HEK293 (cell line): ENCODE measurements around the gene CTSZ.

Experiments
- CTCF ChIA-PET: fragments of 350-600 bp; formaldehyde crosslinking; extraction: SDS; loops from one replicate; lab custom pipeline; 2021; ENCODE audit warnings: antibody characterized with exemption; lab: Yijun Ruan, JAX
- POLR2A ChIA-PET: fragments of 300-600 bp; formaldehyde crosslinking; extraction: SDS; loops from one replicate; lab custom pipeline; 2020; ENCODE audit warnings: antibody characterized with exemption, inconsistent platforms; lab: Yijun Ruan, JAX
- H3K27ac ChIP-seq: fragments of 200-500 bp; sonication (Bioruptor generic); 2 replicates; pipeline ENCODE4 v1.5.1; 2014; ENCODE audit warnings: low read depth, low read length, control low read depth, inconsistent platforms; ENCODE audit errors: extremely low read depth
- H3K36me3 ChIP-seq, 2 experiments: fragments of 200-500 bp in 1 of 2; sonication (Bioruptor generic) in 1 of 2; 1 replicate in 1 of 2; 2 replicates in 1 of 2; pipeline ENCODE4 v1.5.1; 2014 to 2017; ENCODE audit warnings: inconsistent platforms in 2 of 2, low read length in 2 of 2; ENCODE audit not compliant: control insufficient read depth in 2 of 2, insufficient read depth in 1 of 2
- H3K4me1 ChIP-seq: fragments of 200-500 bp; sonication (Bioruptor generic); 2 replicates; pipeline ENCODE4 v1.5.1; 2014; ENCODE audit warnings: mild to moderate bottlenecking, low read length, inconsistent platforms; ENCODE audit not compliant: control insufficient read depth, insufficient read depth
- H3K4me3 ChIP-seq: 2 replicates; pipeline ENCODE4 v1.5.1; 2011; ENCODE audit warnings: low read depth, mild to moderate bottlenecking, control low read depth, low read length, moderate library complexity
- H3K9me3 ChIP-seq: fragments of 200-500 bp; sonication (Bioruptor generic); 2 replicates; pipeline ENCODE4 v1.5.1; 2014; ENCODE audit warnings: low read depth, low read length, inconsistent platforms; ENCODE audit not compliant: control insufficient read depth, insufficient read depth
- GLIS1 ChIP-seq: fragments of 450-650 bp; formaldehyde crosslinking; IDR thresholded peaks from 2 replicates; pipeline ENCODE4 v1.5.1; 2016; ENCODE audit warnings: missing biosample characterization, missing genetic modification characterization
- HIC1 ChIP-seq: fragments of 450-650 bp; formaldehyde crosslinking; IDR thresholded peaks from 2 replicates; pipeline ENCODE4 v1.5.1; 2016; ENCODE audit warnings: missing biosample characterization, missing genetic modification characterization
- KLF7 ChIP-seq: fragments of 450-650 bp; formaldehyde crosslinking; IDR thresholded peaks from 2 replicates; pipeline ENCODE4 v1.5.1; 2016; ENCODE audit warnings: missing biosample characterization, missing genetic modification characterization, borderline replicate concordance
- MEIS1 ChIP-seq: sonication (generic); formaldehyde crosslinking; IDR thresholded peaks from 2 replicates; pipeline ENCODE4 v1.8.1; 2022; ENCODE audit warnings: missing genetic modification reagents, mild to moderate bottlenecking, borderline replicate concordance
- OSR2 ChIP-seq: fragments of 450-650 bp; formaldehyde crosslinking; IDR thresholded peaks from 2 replicates; pipeline ENCODE4 v1.5.1; 2016; ENCODE audit warnings: missing biosample characterization, missing genetic modification characterization
- SCRT1 ChIP-seq: fragments of 450-650 bp; formaldehyde crosslinking; IDR thresholded peaks from 2 replicates; pipeline ENCODE4 v1.5.1; 2016; ENCODE audit warnings: missing biosample characterization, missing genetic modification characterization, borderline replicate concordance
- SCRT2 ChIP-seq: fragments of 450-650 bp; formaldehyde crosslinking; IDR thresholded peaks from 2 replicates; pipeline ENCODE4 v1.5.1; 2016; ENCODE audit warnings: missing biosample characterization, missing genetic modification characterization
- SP3 ChIP-seq: fragments of 450-650 bp; formaldehyde crosslinking; IDR thresholded peaks from 2 replicates; pipeline ENCODE4 v1.5.1; 2016; ENCODE audit warnings: missing biosample characterization, missing genetic modification characterization
- ZBTB17 ChIP-seq: fragments of 450-650 bp; formaldehyde crosslinking; IDR thresholded peaks from 2 replicates; pipeline ENCODE4 v1.5.1; 2016; ENCODE audit warnings: missing biosample characterization, missing genetic modification characterization
- ZBTB8A ChIP-seq: fragments of 450-650 bp; formaldehyde crosslinking; IDR thresholded peaks from 2 replicates; pipeline ENCODE4 v1.5.1; 2016; ENCODE audit warnings: missing biosample characterization, missing genetic modification characterization
- ZFHX2 ChIP-seq: fragments of 450-650 bp; formaldehyde crosslinking; conservative IDR thresholded peaks from 2 replicates; pipeline ENCODE4 v1.5.1; 2016; ENCODE audit warnings: missing biosample characterization, missing genetic modification characterization
- ZIC2 ChIP-seq: fragments of 450-650 bp; formaldehyde crosslinking; IDR thresholded peaks from 2 replicates; pipeline ENCODE4 v1.5.1; 2016; ENCODE audit warnings: missing biosample characterization, missing genetic modification characterization
- ZNF2 ChIP-seq: fragments of 450-650 bp; formaldehyde crosslinking; IDR thresholded peaks from 2 replicates; pipeline ENCODE4 v1.5.1; 2016; ENCODE audit warnings: missing biosample characterization, missing genetic modification characterization
- ZNF214 ChIP-seq: fragments of 450-650 bp; formaldehyde crosslinking; IDR thresholded peaks from 2 replicates; pipeline ENCODE4 v1.5.1; 2017; ENCODE audit warnings: missing biosample characterization, mild to moderate bottlenecking, missing genetic modification characterization, borderline replicate concordance
- ZNF274 ChIP-seq, 2 experiments: fragments of 200-500 bp in 1 of 2; fragments of 450-650 bp in 1 of 2; sonication (Bioruptor generic) in 1 of 2; formaldehyde crosslinking in 1 of 2; IDR thresholded peaks; 2 replicates each; pipeline versions ENCODE4 v1.5.1 to v1.6.1; 2014 to 2016; ENCODE audit warnings: borderline replicate concordance in 1 of 2, inconsistent platforms in 1 of 2, low read length in 1 of 2, missing biosample characterization in 1 of 2, missing genetic modification characterization in 1 of 2
- ZNF341 ChIP-seq: fragments of 450-650 bp; formaldehyde crosslinking; IDR thresholded peaks from 2 replicates; pipeline ENCODE4; 2016; ENCODE audit warnings: low read depth, missing biosample characterization, missing genetic modification characterization
- ZNF391 ChIP-seq: fragments of 450-650 bp; formaldehyde crosslinking; IDR thresholded peaks from 2 replicates; pipeline ENCODE4 v1.5.1; 2016; ENCODE audit warnings: low read depth, missing biosample characterization, missing genetic modification characterization, borderline replicate concordance
- ZNF394 ChIP-seq: fragments of 450-650 bp; formaldehyde crosslinking; IDR thresholded peaks from 2 replicates; pipeline ENCODE4 v1.5.1; 2016; ENCODE audit warnings: missing biosample characterization, missing genetic modification characterization, mild to moderate bottlenecking, moderate library complexity, borderline replicate concordance
- ZNF561 ChIP-seq: fragments of 450-650 bp; IDR thresholded peaks from 2 replicates; pipeline ENCODE4 v1.5.1; 2018; ENCODE audit warnings: missing biosample characterization, missing genetic modification characterization, borderline replicate concordance
- ZNF768 ChIP-seq: fragments of 450-650 bp; formaldehyde crosslinking; IDR thresholded peaks from 2 replicates; pipeline ENCODE4 v1.5.1; 2018; ENCODE audit warnings: missing biosample characterization, mild to moderate bottlenecking, missing genetic modification characterization
- ZNF785 ChIP-seq: fragments of 450-650 bp; formaldehyde crosslinking; IDR thresholded peaks from 2 replicates; pipeline ENCODE4 v1.5.1; 2016; ENCODE audit warnings: missing biosample characterization, missing genetic modification characterization
- TF ChIP-seq, protein P1 (sequence below): fragments of 450-650 bp; formaldehyde crosslinking; IDR thresholded peaks from 2 replicates; pipeline ENCODE4 v1.5.1; 2016; ENCODE audit warnings: missing biosample characterization, missing genetic modification characterization
- TF ChIP-seq, protein P2 (sequence below): sonication (generic); formaldehyde crosslinking; IDR thresholded peaks from 2 replicates; pipeline ENCODE4 v1.8.1; 2022; ENCODE audit warnings: mild to moderate bottlenecking, moderate library complexity, missing genetic modification reagents
- TF ChIP-seq, protein P3 (sequence below): fragments of 450-650 bp; formaldehyde crosslinking; IDR thresholded peaks from 2 replicates; pipeline ENCODE4 v1.5.1; 2016; ENCODE audit warnings: missing biosample characterization, missing genetic modification characterization

The CTSZ gene

DNA sequence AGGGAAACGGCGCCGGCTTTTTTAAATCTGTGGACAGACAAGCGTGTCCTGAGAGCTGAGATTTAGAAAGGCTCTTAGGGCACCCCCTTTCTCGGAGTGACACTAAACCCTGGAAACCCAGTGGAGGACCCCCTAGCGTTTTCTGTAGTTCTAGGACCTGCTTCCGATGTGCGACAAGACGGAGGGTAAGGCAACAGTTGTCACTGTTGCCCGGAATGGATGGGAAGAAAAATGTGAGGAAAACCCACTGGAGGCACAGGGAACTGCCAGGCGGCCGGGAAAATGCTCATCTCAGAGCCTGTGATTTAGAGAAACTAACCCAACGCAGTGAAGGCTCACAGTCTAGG, 25.6 kb upstream of the CTSZ start (continued):
- TF ChIP-seq, protein P1, sequence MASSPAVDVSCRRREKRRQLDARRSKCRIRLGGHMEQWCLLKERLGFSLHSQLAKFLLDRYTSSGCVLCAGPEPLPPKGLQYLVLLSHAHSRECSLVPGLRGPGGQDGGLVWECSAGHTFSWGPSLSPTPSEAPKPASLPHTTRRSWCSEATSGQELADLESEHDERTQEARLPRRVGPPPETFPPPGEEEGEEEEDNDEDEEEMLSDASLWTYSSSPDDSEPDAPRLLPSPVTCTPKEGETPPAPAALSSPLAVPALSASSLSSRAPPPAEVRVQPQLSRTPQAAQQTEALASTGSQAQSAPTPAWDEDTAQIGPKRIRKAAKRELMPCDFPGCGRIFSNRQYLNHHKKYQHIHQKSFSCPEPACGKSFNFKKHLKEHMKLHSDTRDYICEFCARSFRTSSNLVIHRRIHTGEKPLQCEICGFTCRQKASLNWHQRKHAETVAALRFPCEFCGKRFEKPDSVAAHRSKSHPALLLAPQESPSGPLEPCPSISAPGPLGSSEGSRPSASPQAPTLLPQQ (tag by site-specific recombination), result peak; percentile 12; the same call in 1 of the 2 replicates
- TF ChIP-seq GLIS1 (tag by site-specific recombination) (peak; percentile 3; the same call in 1 of the 2 replicates), ZNF274 (IDR thresholded peaks at IDR 0.05; ENCODE audit: low read length) (no peak), ZNF274 (tag by site-specific recombination; IDR thresholded peaks at IDR 0.05; ENCODE audit: borderline replicate concordance) (no peak), ZBTB17 (tag by site-specific recombination) (peak; percentile 44; the same call in 1 of the 2 replicates), SCRT2 (tag by site-specific recombination) (peak; percentile 98), ZNF391 (tag by site-specific recombination) (0 out of 2 replicates have a peak, but pooled peaks have one; percentile 27), ZNF2 (tag by site-specific recombination) (0 out of 2 replicates have a peak, but pooled peaks have one; percentile 30), SCRT1 (tag by site-specific recombination) (peak; percentile 88; the same call in 1 of the 2 replicates)
- TF ChIP-seq, all 188 proteins: peak for 17

GRCh38 chr20:59032023-59032712, 25.1 kb upstream of the CTSZ start, which contains the start of gene ATP5F1E:
TSS of gene ATP5F1E (minus strand) at chr20:59032335. CDS start at chr20:59032251, 84 bp downstream.
- Histone ChIP-seq H3K4me1 (peaks cover 7% of the 10 kb centered on the region; the same call in 1 of the 2 replicates), H3K9me3 (no peaks in the 10 kb centered on the region), H3K4me3 (peak within 1 kb of the TSS; percentile 95), H3K27ac (peak within 1 kb of the TSS; percentile 91), H3K36me3 (peaks cover 13 to 77% of the 10 kb centered on the region in 2 experiments)
- CTCF ChIA-PET, result interaction anchor here (0.5 to 1.1 kb wide), 5 partner anchors 26 to 916 kb away, joined by 3 to 5 read pairs (median 3); no protein-coding TSS in a partner anchor
- POLR2A ChIA-PET, result interaction anchor here (0.5 to 2.2 kb wide), 27 partner anchors 9 to 381 kb away, joined by 3 to 28 read pairs (median 6); partner anchors contain the start of genes NELFCD, PRELID3B, STX16 and TUBB1
- TF ChIP-seq ZNF394 (tag by site-specific recombination), result peak; percentile 21; the same call in 1 of the 2 replicates
- peak; percentile 93; the same call in 1 of the 2 replicates for TF ChIP-seq ZNF785 (tag by site-specific recombination)
- TF ChIP-seq OSR2 (tag by site-specific recombination), result peak; percentile 42
- TF ChIP-seq ZNF561 (tag by site-specific recombination), result peak; percentile 3; the same call in 1 of the 2 replicates
- no peak for TF ChIP-seq MEIS1
- peak; percentile 87 for TF ChIP-seq ZBTB8A
- 0 out of 2 replicates have a peak, but pooled peaks have one; percentile 42 for TF ChIP-seq ZFHX2
- peak; percentile 45; the same call in 1 of the 2 replicates for TF ChIP-seq ZNF341 (tag by site-specific recombination)
- TF ChIP-seq, protein P2, sequence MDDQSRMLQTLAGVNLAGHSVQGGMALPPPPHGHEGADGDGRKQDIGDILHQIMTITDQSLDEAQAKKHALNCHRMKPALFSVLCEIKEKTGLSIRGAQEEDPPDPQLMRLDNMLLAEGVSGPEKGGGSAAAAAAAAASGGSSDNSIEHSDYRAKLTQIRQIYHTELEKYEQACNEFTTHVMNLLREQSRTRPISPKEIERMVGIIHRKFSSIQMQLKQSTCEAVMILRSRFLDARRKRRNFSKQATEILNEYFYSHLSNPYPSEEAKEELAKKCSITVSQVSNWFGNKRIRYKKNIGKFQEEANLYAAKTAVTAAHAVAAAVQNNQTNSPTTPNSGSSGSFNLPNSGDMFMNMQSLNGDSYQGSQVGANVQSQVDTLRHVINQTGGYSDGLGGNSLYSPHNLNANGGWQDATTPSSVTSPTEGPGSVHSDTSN (CRISPR knock-in tag), result peak; percentile 97
- no peak for TF ChIP-seq ZNF214
- TF ChIP-seq, protein P3, sequence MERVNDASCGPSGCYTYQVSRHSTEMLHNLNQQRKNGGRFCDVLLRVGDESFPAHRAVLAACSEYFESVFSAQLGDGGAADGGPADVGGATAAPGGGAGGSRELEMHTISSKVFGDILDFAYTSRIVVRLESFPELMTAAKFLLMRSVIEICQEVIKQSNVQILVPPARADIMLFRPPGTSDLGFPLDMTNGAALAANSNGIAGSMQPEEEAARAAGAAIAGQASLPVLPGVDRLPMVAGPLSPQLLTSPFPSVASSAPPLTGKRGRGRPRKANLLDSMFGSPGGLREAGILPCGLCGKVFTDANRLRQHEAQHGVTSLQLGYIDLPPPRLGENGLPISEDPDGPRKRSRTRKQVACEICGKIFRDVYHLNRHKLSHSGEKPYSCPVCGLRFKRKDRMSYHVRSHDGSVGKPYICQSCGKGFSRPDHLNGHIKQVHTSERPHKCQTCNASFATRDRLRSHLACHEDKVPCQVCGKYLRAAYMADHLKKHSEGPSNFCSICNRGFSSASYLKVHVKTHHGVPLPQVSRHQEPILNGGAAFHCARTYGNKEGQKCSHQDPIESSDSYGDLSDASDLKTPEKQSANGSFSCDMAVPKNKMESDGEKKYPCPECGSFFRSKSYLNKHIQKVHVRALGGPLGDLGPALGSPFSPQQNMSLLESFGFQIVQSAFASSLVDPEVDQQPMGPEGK (tag by site-specific recombination), result peak; percentile 90
- TF ChIP-seq HIC1, result peak; percentile 57; the same call in 1 of the 2 replicates
- TF ChIP-seq ZNF768 (tag by site-specific recombination), result no peak
- peak; percentile 80 for TF ChIP-seq SP3
- 0 out of 2 replicates have a peak, but pooled peaks have one; percentile 44 for TF ChIP-seq ZIC2 (tag by site-specific recombination)
- 0 out of 2 replicates have a peak, but pooled peaks have one; percentile 69 for TF ChIP-seq KLF7
- TF ChIP-seq, protein P1 (tag by site-specific recombination), result 0 out of 2 replicates have a peak, but pooled peaks have one; percentile 43
